Neural cell (in vitro differentiated cells): ENCODE data around the gene ACTN4.

Experiments
- POLR2AphosphoS5 ChIP-seq: IDR thresholded peaks from 2 replicates; pipeline ENCODE4 v1.6.1; 2012
- RAD21 ChIP-seq: fragments of 450-650 bp; conservative IDR thresholded peaks from 2 replicates; pipeline ENCODE4 v1.6.1; 2014; ENCODE audit warnings: antibody characterized with exemption, mild to moderate bottlenecking, moderate library complexity
- SMC3 ChIP-seq: fragments of 450-650 bp; conservative IDR thresholded peaks from 2 replicates; pipeline ENCODE4 v1.6.1; 2014; ENCODE audit warnings: antibody characterized with exemption, mild to moderate bottlenecking, moderate library complexity; ENCODE audit not compliant: poor library complexity
- TAF1 ChIP-seq: IDR thresholded peaks from 2 replicates; pipeline ENCODE4 v1.6.1; 2012; ENCODE audit warnings: low read depth
- TF ChIP-seq, protein P1 (sequence below): fragments of 450-650 bp; IDR thresholded peaks from 2 replicates; pipeline ENCODE4 v1.5.1; 2014; ENCODE audit warnings: antibody characterized with exemption, mild to moderate bottlenecking, moderate library complexity; ENCODE audit not compliant: poor library complexity, severe bottlenecking

DNA sequence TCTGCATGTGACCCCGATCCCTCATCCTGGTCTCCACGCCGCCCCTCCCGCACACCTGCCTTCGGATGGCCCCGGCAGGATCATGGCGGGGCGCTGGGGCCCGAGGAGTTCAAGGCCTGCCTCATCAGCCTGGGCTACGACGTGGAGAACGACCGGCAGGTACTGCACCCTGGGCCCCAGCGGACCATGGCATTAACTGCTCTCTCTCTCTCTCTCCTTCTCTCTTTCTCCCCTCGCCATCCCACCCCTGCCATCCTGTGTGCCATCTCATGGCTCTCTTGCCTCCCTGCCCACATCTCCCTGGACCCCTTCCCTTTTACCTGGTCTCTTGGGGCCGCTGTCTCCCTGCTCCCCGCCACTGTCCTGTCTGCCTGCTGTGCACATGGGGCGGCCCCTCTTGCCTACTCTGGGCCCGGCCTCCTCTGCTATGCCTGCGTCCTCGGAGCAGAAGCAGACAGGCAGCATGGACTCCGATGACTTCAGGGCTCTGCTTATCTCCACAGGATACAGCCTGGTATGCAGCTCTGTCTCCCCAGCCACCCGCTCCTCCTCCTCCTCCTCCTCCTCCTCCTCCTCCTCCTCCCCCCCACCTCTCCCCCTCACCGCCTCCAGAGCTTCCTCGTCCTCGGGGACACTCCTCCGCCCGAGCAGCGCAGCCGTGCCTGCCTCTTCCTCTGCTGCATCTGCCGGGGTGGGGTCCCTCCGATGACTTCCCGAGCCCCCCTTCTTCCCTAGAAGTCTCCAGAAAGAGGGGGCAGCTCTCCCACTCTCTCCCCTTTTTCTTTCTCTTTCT is 80.6 kb downstream of the ACTN4 start:
- TF ChIP-seq, protein P1, sequence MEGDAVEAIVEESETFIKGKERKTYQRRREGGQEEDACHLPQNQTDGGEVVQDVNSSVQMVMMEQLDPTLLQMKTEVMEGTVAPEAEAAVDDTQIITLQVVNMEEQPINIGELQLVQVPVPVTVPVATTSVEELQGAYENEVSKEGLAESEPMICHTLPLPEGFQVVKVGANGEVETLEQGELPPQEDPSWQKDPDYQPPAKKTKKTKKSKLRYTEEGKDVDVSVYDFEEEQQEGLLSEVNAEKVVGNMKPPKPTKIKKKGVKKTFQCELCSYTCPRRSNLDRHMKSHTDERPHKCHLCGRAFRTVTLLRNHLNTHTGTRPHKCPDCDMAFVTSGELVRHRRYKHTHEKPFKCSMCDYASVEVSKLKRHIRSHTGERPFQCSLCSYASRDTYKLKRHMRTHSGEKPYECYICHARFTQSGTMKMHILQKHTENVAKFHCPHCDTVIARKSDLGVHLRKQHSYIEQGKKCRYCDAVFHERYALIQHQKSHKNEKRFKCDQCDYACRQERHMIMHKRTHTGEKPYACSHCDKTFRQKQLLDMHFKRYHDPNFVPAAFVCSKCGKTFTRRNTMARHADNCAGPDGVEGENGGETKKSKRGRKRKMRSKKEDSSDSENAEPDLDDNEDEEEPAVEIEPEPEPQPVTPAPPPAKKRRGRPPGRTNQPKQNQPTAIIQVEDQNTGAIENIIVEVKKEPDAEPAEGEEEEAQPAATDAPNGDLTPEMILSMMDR: no peak
- no peak for TF ChIP-seq TAF1
- no peak for TF ChIP-seq SMC3
- no peak for TF ChIP-seq POLR2AphosphoS5
- TF ChIP-seq RAD21: no peak
